ENCODE results near the gene ITGA1.

ITGA1 gene

GRCh38 chr5:52897238-52897614 lies 109.5 kb downstream of the ITGA1 start:
- DNase-seq (ENCODE audit: low spot score): no peak

GRCh38 chr5:52898961-52899680 lies 111.4 kb downstream of the ITGA1 start:
- no peak for DNase-seq (ENCODE audit: low spot score)

- no peak for DNase-seq (ENCODE audit: low spot score)
These were observed 115.4 kb downstream of the ITGA1 start for GRCh38 chr5:52903142-52903541.

DNA sequence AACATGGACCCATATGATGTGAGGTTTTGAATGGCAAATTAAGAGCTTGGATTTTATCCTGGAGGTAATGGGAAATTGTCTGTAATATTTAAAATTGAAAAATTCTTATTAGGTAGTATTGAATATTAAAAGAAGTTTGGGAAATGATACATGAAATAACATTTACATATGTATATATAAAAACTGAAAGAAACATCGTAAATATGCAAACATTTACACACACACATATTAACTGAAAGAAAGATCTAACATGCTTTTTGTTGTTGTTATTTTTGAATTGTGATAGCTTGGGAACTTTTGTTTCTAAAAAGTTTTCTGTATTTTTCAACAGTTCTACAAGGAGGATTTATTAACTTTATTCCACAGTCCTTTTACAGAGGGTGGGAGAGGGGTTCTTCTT lies 118.6 kb downstream of the ITGA1 start:
- no peak for DNase-seq (ENCODE audit: low spot score)

DNA sequence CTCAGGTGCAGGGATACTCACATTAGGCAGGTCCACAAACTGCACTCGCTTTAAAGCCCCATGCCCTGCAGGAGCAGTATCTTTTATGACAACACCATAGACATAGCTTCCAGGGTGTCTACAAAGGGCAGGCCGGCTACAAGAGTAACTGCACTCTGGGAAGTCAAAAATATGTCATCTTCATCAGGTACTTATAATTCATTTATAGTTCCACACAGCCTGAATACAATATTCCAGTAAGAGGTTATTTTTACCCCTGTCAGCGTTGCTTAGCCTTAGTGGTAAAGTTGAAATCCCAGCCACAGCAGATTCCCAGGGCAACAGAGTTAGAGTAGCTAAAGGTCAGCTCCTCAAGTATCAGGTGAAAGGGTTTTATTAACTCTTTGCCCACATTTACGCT lies 119.1 kb downstream of the ITGA1 start:
- DNase-seq (ENCODE audit: low spot score): no peak

GRCh38 chr5:52909192-52909591 lies 121.5 kb downstream of the ITGA1 start:
- no peak for DNase-seq (ENCODE audit: low spot score)

DNA sequence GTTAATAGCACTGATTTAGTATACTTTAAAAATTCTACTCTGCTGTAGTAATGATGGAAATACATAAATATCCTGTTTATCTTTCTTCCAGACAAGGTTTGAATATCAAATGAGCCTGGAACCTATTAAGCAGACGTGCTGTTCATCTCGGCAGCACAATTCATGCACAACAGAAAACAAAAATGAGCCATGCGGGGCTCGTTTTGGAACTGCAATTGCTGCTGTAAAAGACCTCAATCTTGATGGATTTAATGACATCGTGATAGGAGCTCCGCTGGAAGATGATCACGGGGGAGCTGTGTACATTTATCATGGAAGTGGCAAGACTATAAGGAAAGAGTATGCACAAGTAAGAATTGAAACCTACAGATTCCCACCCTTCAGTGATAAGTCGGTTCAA lies 122.4 kb downstream of the ITGA1 start:
- DNase-seq (ENCODE audit: low spot score): no peak

- peak; percentile 37 for DNase-seq (ENCODE audit: low spot score)
These were observed 127.6 kb downstream of the ITGA1 start for GRCh38 chr5:52915176-52915875.

- no peak for DNase-seq (ENCODE audit: low spot score)
These were observed 133.2 kb downstream of the ITGA1 start for GRCh38 chr5:52920929-52921328.

GRCh38 chr5:52922384-52922783 lies 134.7 kb downstream of the ITGA1 start:
- no peak for DNase-seq (ENCODE audit: low spot score)

DNA sequence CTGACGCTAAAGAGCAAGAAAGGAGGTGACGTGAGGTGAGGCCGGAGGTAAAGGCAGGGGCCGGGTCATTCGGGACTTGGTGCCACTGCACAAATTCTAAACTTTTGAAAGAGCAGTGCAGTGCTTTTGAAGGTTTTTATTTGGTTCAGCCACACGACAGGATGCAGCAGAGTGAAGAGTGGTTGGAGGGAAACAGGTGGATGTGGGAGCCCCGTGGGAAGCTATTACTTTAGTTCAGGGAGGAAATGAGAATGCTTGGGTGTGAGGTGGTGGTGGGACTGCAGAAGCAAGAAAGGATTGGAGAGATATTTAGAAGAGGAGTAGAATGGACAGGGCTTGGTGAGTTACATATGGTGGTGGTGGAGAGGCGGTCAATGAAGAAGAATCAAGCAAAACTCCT lies 136.7 kb downstream of the ITGA1 start:
- no peak for DNase-seq (ENCODE audit: low spot score)

GRCh38 chr5:52925001-52925400 lies 137.3 kb downstream of the ITGA1 start:
- no peak for DNase-seq (ENCODE audit: low spot score)

GRCh38 chr5:52928689-52929088 lies 141.0 kb downstream of the ITGA1 start:
- no peak for DNase-seq (ENCODE audit: low spot score)

GRCh38 chr5:52938226-52938625 lies 150.5 kb downstream of the ITGA1 start:
- no peak for DNase-seq (ENCODE audit: low spot score)

DNA sequence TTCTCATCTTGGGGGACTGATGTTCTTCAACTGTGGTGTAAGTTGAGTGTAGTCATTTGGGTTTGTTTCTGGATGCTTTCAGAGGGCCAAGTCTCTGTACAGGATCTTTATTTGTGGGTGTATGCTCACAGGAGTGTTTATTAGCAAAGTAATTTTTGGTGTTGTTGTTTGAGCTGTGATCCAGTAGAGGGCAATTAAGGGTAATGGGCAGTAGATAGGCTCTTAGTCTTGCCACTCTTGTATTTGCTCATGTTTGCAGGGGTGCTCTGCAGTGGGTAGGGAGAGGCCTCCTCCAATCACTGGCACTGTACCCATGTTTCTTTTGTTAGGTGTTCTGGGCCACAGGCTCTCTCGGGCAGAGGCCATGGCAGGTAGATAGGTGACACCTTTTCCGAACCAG lies 155.6 kb downstream of the ITGA1 start:
- DNase-seq (ENCODE audit: low spot score): no peak

DNA sequence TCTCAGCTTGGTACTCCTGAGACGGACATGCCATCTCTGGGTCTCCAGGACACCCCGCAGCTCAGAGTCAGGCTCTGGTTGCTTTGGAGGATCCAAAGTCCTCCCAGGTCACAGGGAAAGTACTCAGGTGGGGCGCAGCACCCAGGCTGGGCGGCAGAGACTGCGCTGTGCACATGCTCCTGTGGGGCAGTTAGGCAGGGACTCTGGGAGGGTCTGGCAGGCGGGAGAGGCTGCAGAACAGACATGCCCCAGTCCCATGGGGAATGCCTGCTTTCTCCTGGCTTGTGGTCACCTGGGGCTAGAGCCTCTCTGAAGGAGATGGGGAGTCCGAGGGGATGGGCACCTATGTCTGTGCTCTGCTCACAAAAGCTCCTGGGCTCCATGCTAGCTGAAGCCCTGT lies 156.1 kb downstream of the ITGA1 start:
- no peak for DNase-seq (ENCODE audit: low spot score)

DNA sequence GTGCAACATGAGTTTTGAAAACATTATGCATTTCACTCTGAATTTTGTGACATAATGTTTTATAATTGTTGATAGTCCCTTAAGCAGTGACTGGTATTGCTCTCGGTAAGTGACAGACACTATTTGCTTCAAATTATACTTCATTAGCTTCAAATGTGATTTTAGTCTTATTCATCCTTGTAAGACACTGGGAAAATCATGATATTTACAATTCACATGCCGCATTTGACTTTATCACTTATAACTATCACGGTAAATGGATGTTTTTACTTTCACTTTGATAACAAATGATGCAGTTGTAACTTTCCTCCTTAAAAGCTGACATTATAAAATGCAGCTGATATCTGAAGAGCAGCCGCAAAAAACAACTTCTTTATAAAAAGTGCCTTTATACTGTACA lies 157.3 kb downstream of the ITGA1 start:
- DNase-seq (ENCODE audit: low spot score): no peak

DNA sequence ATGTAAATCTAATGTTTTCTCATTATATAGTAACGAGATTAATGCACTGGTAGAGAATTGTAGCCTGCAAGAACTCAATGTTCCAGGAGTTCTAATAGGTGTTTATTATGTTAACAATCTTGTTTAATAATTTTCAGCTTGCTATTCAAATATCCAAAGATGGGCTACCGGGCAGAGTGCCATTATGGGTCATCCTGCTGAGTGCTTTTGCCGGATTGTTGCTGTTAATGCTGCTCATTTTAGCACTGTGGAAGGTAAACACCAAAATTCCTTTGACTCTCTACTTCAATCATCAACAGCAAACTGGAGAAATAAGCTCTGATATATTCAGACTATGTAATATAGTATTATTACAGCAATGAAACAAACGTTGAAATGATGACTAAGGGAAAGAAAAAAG lies 159.5 kb downstream of the ITGA1 start:
- DNase-seq (ENCODE audit: low spot score): no peak

GRCh38 chr5:52947851-52948250 lies 160.1 kb downstream of the ITGA1 start:
- no peak for DNase-seq (ENCODE audit: low spot score)

DNA sequence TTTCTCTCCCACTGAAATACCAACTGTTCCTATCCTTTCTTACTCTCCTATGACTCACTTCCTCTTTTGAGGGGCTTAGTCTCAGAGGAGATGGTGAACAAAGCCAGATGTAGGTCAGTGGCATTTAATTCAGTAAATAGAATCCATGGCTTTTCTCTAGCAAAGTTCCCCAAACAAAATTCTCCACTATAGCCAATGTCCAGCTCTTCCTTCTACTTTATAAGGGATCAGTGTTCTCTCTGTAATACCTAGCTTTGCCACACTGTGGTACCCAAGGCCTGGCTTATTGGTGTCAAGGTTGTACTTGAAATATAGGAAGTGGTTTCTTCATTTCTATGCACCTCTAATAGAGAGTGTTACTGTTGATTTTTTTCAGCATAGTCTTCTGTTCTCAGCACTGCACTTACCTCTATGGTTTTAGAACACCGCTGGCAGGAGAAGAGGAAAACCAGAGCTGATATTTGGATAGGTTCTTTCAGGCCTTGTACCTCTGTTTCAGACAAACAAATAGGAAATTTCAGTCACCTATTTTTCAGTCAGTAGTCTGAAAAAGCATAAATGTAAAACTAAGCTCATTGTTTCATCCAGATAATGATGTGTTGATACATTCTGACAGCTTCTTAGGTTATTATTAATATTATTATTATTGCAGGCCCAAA lies 160.8 kb downstream of the ITGA1 start:
- DNase-seq (ENCODE audit: low spot score): peak; percentile 5

DNA sequence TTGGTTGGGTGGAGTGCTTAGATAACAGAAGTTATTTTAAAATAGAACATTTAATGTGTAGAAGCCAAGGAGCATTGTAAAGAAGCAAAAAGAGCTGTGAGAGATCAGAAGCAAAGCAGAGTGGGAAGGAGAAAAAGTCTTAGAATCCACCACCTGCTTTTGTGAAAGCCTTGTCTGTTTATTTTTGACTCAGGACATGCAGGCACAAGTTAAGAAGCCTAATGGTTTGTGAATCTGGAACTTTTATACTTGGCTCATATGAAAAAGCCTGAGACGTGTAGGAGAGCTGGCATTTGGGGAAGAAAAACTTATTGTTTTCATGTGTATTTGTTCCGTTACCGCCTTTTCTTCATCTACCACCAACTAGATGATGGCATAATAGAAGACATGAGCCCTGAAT lies 163.0 kb downstream of the ITGA1 start:
- no peak for DNase-seq (ENCODE audit: low spot score)

DNA sequence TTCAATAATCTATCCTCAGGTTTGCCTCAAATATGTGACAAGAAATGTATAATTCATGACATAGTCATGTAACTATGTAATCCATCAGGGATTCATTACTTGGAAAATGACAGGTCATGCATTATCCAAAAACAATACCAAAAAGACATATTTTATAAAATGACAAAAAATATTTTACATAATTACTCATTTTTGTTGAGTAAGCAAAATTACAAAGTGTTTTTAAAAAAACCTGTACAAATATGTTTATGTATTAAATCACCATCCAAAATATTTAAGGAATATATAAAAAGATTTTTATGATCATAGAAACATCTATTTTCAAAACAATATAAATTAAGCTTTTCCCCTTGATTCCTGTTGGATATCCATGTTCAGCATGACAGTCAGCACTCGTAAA lies 164.8 kb downstream of the ITGA1 start:
- no peak for DNase-seq (ENCODE audit: low spot score)

GRCh38 chr5:52956014-52956413 lies 168.3 kb downstream of the ITGA1 start:
- no peak for DNase-seq (ENCODE audit: low spot score)

Measured in hematopoietic multipotent progenitor cell treated with erythropoietin and hydrocortisone succinate and interleukin-3 and kit ligand, for 15 days (in vitro differentiated cells).